HepG2 (cell line): Measurements from ENCODE around the gene METTL14. TPM values are rescaled to one million over a fixed set of nuclear protein-coding genes. Genes with fewer than 3 reads are reported as not detected.

ENCODE experiments used
- CREB1 ChIP-seq, 2 experiments: fragments of 450-650 bp in 1 of 2; IDR thresholded peaks; 2 replicates each; pipeline ENCODE4 v1.6.1; 2016 to 2017; ENCODE audit warnings: control low read depth in 1 of 2, mild to moderate bottlenecking in 1 of 2, missing compliant biosample characterization in 1 of 2, missing genetic modification characterization in 1 of 2
- GATAD1 ChIP-seq: IDR thresholded peaks from 2 replicates; pipeline ENCODE4 v1.6.1; 2016; ENCODE audit warnings: missing genetic modification reagents, missing compliant biosample characterization
- GATAD2A ChIP-seq: IDR thresholded peaks from 2 replicates; pipeline ENCODE4 v1.6.1; 2016
- KDM5B ChIP-seq: sonication (generic); formaldehyde crosslinking; IDR thresholded peaks from 2 replicates; pipeline ENCODE4 v1.4.0; 2020; ENCODE audit warnings: missing genetic modification reagents, mild to moderate bottlenecking, borderline replicate concordance
- KLF12 ChIP-seq: sonication (generic); formaldehyde crosslinking; IDR thresholded peaks from 2 replicates; pipeline ENCODE4 v1.4.0; 2020; ENCODE audit warnings: missing genetic modification reagents, borderline replicate concordance
- KLF6 ChIP-seq: IDR thresholded peaks from 2 replicates; pipeline ENCODE4 v1.8.0; 2016; ENCODE audit warnings: missing biosample characterization, missing genetic modification reagents
- NFE2 ChIP-seq: sonication (generic); formaldehyde crosslinking; IDR thresholded peaks from 2 replicates; pipeline ENCODE4 v1.4.0; 2020; ENCODE audit warnings: missing genetic modification reagents
- NR2F2 ChIP-seq: IDR thresholded peaks from 2 replicates; pipeline ENCODE4 v1.6.1; 2012; ENCODE audit warnings: low read depth, inconsistent platforms, borderline replicate concordance
- RORA ChIP-seq: sonication (generic); formaldehyde crosslinking; IDR thresholded peaks from 2 replicates; pipeline ENCODE4 v1.5.0; 2020; ENCODE audit warnings: mild to moderate bottlenecking, missing genetic modification reagents, moderate library complexity
- SAP130 ChIP-seq: IDR thresholded peaks from 2 replicates; pipeline ENCODE4 v1.6.1; 2016; ENCODE audit warnings: low read depth
- SMC3 ChIP-seq: IDR thresholded peaks from 2 replicates; pipeline ENCODE4 v1.6.1; 2011; ENCODE audit warnings: low read length, improper control_type of control experiment
- SRSF1 ChIP-seq: fragments of 200-400 bp; formaldehyde crosslinking; optimal IDR thresholded peaks from 2 replicates; pipeline ENCODE3; 2017; ENCODE audit warnings: mild to moderate bottlenecking, low read depth, low read length, moderate library complexity
- TEAD3 ChIP-seq: optimal IDR thresholded peaks from 2 replicates; pipeline ENCODE3; 2016; ENCODE audit warnings: borderline replicate concordance
- TFAP4 ChIP-seq: sonication (generic); IDR thresholded peaks from 2 replicates; pipeline ENCODE4 v1.6.1; 2016; ENCODE audit warnings: low read depth, borderline replicate concordance
- ZNF20 ChIP-seq: sonication (generic); formaldehyde crosslinking; IDR thresholded peaks from 2 replicates; pipeline ENCODE4 v1.4.0; 2020; ENCODE audit warnings: mild to moderate bottlenecking, moderate library complexity, missing genetic modification reagents
- ZNF326 ChIP-seq: sonication (generic); formaldehyde crosslinking; IDR thresholded peaks from 2 replicates; pipeline ENCODE4 v1.4.0; 2020; ENCODE audit warnings: missing genetic modification reagents, borderline replicate concordance
- ZNF44 ChIP-seq: sonication (generic); formaldehyde crosslinking; IDR thresholded peaks from 2 replicates; pipeline ENCODE4 v1.5.1; 2020; ENCODE audit warnings: mild to moderate bottlenecking, missing genetic modification reagents
- ZNF570 ChIP-seq: sonication (generic); formaldehyde crosslinking; IDR thresholded peaks from 2 replicates; pipeline ENCODE4 v1.4.0; 2020; ENCODE audit warnings: mild to moderate bottlenecking, missing genetic modification reagents, borderline replicate concordance
- ZSCAN29 ChIP-seq: sonication (generic); formaldehyde crosslinking; conservative IDR thresholded peaks from 2 replicates; pipeline ENCODE4 v1.4.0; 2020; ENCODE audit warnings: mild to moderate bottlenecking, missing genetic modification reagents
- polyA plus RNA-seq, 8 experiments: library from polyadenylated mRNA; depleted of rRNA in 3 of 8; stranded (reverse) in 7 of 8; unstranded in 1 of 8; fragments of >200 nt; fragmentation: Illumina TruSeq in 4 of 8; extraction: Trizol in 4 of 8; gene quantifications; 2 replicates each; pipeline versions ENCODE4 v1.2.1 to v1.2.3, GENCODE V29; 2011 to 2016; ENCODE audit warnings: low read depth in 4 of 8, missing spikeins in 1 of 8, mixed read lengths in 1 of 8; ENCODE audit not compliant: insufficient read depth in 1 of 8
- total RNA-seq, 5 experiments: library from RNA; depleted of rRNA; stranded (reverse); fragments of >200 nt; fragmentation: Illumina TruSeq; extraction: Trizol; gene quantifications; 2 replicates each; pipeline ENCODE4 v1.2.3, GENCODE V29; 2016; ENCODE audit warnings: low read depth in 1 of 5
- TF ChIP-seq, protein P1 (sequence below): sonication (generic); formaldehyde crosslinking; IDR thresholded peaks from 2 replicates; pipeline ENCODE4 v1.4.0; 2020; ENCODE audit warnings: missing genetic modification reagents, borderline replicate concordance
- TF ChIP-seq, protein P2 (sequence below): sonication (generic); formaldehyde crosslinking; IDR thresholded peaks from 2 replicates; pipeline ENCODE4 v1.5.0; 2020; ENCODE audit warnings: mild to moderate bottlenecking, missing genetic modification reagents
- TF ChIP-seq, protein P3 (sequence below): sonication (generic); formaldehyde crosslinking; IDR thresholded peaks from 2 replicates; pipeline ENCODE4 v1.4.0; 2020; ENCODE audit warnings: mild to moderate bottlenecking, missing genetic modification reagents
- TF ChIP-seq, protein P4 (sequence below): sonication (generic); formaldehyde crosslinking; IDR thresholded peaks from 2 replicates; pipeline ENCODE4 v1.9.0; 2021; ENCODE audit warnings: missing genetic modification reagents, borderline replicate concordance

METTL14 gene
- total and polyA plus RNA-seq, 2 of the 13 experiments (the other 11 are each of a cell fraction or from before 2014, with no cell fraction given): 11.6 to 44.9 TPM

DNA sequence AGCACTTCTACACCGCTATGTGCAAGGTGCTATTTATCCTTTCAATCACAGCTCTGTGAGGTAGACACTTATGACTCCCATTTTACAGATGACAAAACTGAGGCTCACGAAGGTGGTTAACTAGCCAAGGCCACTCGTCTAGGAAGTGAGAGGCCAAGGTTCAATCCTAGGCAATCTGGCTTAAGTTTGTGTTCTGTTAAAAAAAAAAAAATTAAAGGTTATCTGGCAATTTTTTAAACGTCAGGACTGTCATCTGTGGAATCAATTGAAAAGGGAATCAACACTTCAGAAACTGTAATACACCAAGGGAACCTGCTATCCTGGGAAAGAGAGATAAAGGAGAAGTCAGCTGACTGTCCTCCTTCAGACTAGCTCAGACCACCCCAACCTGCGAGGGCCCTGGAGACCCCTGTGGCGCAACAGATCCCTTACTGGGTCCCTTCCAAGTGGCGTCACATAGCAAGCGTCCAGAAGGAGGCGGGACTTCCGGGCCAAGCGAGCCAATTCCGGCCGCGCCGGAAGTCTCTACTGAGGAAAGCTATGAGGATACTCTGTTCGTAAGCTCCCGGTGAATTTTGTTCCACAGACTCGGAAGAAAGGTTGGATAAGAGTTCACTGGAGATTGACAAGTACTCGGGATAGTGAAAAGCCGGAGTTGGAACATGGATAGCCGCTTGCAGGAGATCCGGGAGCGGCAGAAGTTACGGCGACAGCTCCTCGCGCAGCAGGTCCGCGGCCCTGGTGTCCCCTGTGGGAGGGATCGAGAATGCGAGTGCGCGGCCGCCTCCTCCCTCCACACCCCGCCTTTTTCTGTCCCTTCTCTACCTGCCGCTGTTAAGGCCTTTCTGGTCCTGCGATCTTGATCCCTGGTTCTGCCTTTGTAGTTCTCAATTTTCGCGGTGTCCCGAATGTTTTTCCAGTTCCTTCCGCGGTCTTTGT, at the start of gene METTL14 (continued):
- TF ChIP-seq KLF12 (CRISPR knock-in tag) (peak; percentile 74; the same call in 1 of the 2 replicates), GATAD2A (CRISPR knock-in tag) (0 out of 2 replicates have a peak, but pooled peaks have one; percentile 31), NR2F2 (peak; percentile 31; the same call in 1 of the 2 replicates), ZNF570 (CRISPR knock-in tag) (no peak), SMC3 (no peak), GATAD1 (CRISPR knock-in tag) (peak; percentile 96), NFE2 (no peak), SAP130 (CRISPR knock-in tag) (peak; percentile 88), RORA (CRISPR knock-in tag) (no peak), TEAD3 (CRISPR knock-in tag) (no peak), CREB1 (IDR thresholded peaks at IDR 0.05) (peak; percentile 80), CREB1 (CRISPR knock-in tag; IDR thresholded peaks at IDR 0.05) (peak; percentile 98), ZNF44 (peak; percentile 79; the same call in 1 of the 2 replicates), KDM5B (CRISPR knock-in tag) (no peak; the same call in 1 of the 2 replicates), ZNF326 (CRISPR knock-in tag) (no peak), KLF6 (CRISPR knock-in tag) (peak; percentile 76; the same call in 1 of the 2 replicates), SRSF1 (no peak), ZSCAN29 (CRISPR knock-in tag) (no peak), TFAP4 (peak; percentile 61), ZNF20 (no peak)
- TF ChIP-seq, protein P1, sequence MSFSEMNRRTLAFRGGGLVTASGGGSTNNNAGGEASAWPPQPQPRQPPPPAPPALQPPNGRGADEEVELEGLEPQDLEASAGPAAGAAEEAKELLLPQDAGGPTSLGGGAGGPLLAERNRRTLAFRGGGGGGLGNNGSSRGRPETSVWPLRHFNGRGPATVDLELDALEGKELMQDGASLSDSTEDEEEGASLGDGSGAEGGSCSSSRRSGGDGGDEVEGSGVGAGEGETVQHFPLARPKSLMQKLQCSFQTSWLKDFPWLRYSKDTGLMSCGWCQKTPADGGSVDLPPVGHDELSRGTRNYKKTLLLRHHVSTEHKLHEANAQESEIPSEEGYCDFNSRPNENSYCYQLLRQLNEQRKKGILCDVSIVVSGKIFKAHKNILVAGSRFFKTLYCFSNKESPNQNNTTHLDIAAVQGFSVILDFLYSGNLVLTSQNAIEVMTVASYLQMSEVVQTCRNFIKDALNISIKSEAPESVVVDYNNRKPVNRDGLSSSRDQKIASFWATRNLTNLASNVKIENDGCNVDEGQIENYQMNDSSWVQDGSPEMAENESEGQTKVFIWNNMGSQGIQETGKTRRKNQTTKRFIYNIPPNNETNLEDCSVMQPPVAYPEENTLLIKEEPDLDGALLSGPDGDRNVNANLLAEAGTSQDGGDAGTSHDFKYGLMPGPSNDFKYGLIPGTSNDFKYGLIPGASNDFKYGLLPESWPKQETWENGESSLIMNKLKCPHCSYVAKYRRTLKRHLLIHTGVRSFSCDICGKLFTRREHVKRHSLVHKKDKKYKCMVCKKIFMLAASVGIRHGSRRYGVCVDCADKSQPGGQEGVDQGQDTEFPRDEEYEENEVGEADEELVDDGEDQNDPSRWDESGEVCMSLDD: peak; percentile 31; the same call in 1 of the 2 replicates
- TF ChIP-seq, protein P2, sequence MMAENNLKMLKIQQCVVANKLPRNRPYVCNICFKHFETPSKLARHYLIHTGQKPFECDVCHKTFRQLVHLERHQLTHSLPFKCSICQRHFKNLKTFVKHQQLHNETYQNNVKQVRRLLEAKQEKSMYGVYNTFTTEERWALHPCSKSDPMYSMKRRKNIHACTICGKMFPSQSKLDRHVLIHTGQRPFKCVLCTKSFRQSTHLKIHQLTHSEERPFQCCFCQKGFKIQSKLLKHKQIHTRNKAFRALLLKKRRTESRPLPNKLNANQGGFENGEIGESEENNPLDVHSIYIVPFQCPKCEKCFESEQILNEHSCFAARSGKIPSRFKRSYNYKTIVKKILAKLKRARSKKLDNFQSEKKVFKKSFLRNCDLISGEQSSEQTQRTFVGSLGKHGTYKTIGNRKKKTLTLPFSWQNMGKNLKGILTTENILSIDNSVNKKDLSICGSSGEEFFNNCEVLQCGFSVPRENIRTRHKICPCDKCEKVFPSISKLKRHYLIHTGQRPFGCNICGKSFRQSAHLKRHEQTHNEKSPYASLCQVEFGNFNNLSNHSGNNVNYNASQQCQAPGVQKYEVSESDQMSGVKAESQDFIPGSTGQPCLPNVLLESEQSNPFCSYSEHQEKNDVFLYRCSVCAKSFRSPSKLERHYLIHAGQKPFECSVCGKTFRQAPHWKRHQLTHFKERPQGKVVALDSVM: no peak
- TF ChIP-seq, protein P3, sequence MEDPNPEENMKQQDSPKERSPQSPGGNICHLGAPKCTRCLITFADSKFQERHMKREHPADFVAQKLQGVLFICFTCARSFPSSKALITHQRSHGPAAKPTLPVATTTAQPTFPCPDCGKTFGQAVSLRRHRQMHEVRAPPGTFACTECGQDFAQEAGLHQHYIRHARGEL (CRISPR knock-in tag): no peak
- TF ChIP-seq, protein P4, sequence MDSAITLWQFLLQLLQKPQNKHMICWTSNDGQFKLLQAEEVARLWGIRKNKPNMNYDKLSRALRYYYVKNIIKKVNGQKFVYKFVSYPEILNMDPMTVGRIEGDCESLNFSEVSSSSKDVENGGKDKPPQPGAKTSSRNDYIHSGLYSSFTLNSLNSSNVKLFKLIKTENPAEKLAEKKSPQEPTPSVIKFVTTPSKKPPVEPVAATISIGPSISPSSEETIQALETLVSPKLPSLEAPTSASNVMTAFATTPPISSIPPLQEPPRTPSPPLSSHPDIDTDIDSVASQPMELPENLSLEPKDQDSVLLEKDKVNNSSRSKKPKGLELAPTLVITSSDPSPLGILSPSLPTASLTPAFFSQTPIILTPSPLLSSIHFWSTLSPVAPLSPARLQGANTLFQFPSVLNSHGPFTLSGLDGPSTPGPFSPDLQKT (CRISPR knock-in tag): no peak
